ENCODE measurements around the gene OFD1.

The OFD1 gene

DNA sequence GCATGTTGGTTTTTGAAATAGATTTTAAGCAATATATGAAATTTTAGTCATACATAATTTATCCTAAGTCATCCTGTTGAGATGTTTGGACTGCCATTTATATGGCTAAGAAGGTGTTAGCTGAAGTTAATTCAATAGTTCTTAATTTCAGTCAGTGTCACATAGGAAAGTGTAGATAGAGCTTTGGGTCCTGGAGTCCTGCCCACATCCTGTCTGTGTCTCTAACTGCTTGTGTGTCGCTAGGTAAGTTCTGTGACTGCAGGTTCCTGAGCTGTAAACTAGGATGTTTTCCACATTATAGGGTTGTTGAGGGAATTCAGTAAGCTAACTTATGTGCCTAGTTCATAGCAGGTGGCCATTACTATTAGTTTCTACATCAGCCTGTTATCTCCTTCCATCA is 20.7 kb downstream of the OFD1 start:
- H3K27ac Mint-ChIP-seq: no peak overlapping the region
- no peaks in the 10 kb centered on the region for H3K27me3 Mint-ChIP-seq (ENCODE audit: low read depth, poor library complexity)
- H3K9me3 Mint-ChIP-seq: peaks cover 8% of the 10 kb centered on the region
- no peak for TF ChIP-seq CTCF (IDR thresholded peaks at IDR 0.05)
- H3K36me3 Mint-ChIP-seq (ENCODE audit: low read depth): peaks cover 27% of the 10 kb centered on the region
- H3K4me1 Mint-ChIP-seq: no peaks in the 10 kb centered on the region
- DNase-seq: no peak
- H3K4me3 Mint-ChIP-seq: no peak overlapping the region

DNA sequence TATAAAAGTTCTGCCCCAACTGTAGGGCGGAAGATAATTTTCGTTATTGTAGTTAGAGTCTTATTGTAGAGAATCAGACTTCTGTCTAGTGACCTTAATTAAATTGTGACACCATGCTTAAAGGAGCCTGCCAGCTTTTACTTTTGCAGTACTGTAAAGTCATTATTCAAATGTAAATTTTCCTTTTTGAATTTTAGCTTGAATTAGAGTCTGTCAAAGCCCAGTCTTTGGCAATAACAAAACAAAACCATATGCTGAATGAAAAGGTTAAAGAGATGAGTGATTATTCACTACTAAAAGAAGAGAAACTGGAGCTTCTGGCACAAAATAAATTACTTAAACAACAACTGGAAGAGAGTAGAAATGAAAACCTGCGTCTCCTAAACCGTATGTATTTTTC is 21.8 kb downstream of the OFD1 start:
- no peak overlapping the region for H3K4me3 Mint-ChIP-seq
- DNase-seq: no peak
- H3K27ac Mint-ChIP-seq: no peak overlapping the region
- peaks cover 10% of the 10 kb centered on the region for H3K9me3 Mint-ChIP-seq
- no peaks in the 10 kb centered on the region for H3K4me1 Mint-ChIP-seq
- H3K36me3 Mint-ChIP-seq (ENCODE audit: low read depth): peaks cover 31% of the 10 kb centered on the region
- no peaks in the 10 kb centered on the region for H3K27me3 Mint-ChIP-seq (ENCODE audit: low read depth, poor library complexity)
- no peak for TF ChIP-seq CTCF (IDR thresholded peaks at IDR 0.05)

- H3K27me3 Mint-ChIP-seq (ENCODE audit: low read depth, poor library complexity): no peaks in the 10 kb centered on the region
- H3K9me3 Mint-ChIP-seq: peaks cover 10% of the 10 kb centered on the region
- peaks cover under 1% of the 10 kb centered on the region for H3K4me1 Mint-ChIP-seq
- no peak overlapping the region for H3K4me3 Mint-ChIP-seq
- TF ChIP-seq CTCF (IDR thresholded peaks at IDR 0.05): no peak
- H3K27ac Mint-ChIP-seq: no peak overlapping the region
- H3K36me3 Mint-ChIP-seq (ENCODE audit: low read depth): peaks cover 17% of the 10 kb centered on the region
- DNase-seq: no peak
Observed at GRCh38 chrX:13759152-13759718, 24.7 kb downstream of the OFD1 start.

DNA sequence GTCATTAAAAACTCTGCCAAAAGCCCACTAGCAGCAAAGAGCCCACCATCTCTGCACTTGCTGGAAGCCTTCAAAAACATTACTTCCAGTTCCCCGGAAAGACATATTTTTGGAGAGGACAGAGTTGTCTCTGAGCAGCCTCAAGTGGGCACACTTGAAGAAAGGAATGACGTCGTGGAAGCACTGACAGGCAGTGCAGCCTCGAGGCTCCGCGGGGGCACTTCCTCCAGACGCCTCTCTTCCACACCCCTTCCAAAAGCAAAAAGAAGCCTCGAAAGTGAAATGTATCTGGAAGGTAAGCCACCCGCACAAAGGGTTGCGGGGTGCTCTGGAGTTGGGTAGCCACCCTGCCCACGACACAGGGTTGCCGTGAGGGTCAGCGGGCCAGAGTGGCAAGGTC is 25.9 kb downstream of the OFD1 start:
- Mint-ChIP-seq H3K27me3 (ENCODE audit: low read depth, poor library complexity) (no peaks in the 10 kb centered on the region), H3K4me3 (no peak overlapping the region), H3K27ac (no peak overlapping the region), H3K9me3 (peaks cover 10% of the 10 kb centered on the region), H3K4me1 (peaks cover 7% of the 10 kb centered on the region), H3K36me3 (ENCODE audit: low read depth) (peaks cover 17% of the 10 kb centered on the region)
- TF ChIP-seq CTCF (IDR thresholded peaks at IDR 0.05): no peak
- DNase-seq: no peak

GRCh38 chrX:13761606-13762414 is 27.3 kb downstream of the OFD1 start:
- H3K27me3 Mint-ChIP-seq (ENCODE audit: low read depth, poor library complexity): no peaks in the 10 kb centered on the region
- H3K36me3 Mint-ChIP-seq (ENCODE audit: low read depth): peaks cover 31% of the 10 kb centered on the region
- peaks cover 7% of the 10 kb centered on the region for H3K4me1 Mint-ChIP-seq
- TF ChIP-seq CTCF (IDR thresholded peaks at IDR 0.05): no peak
- no peak overlapping the region for H3K4me3 Mint-ChIP-seq
- no peak for DNase-seq
- peaks cover 21% of the 10 kb centered on the region for H3K9me3 Mint-ChIP-seq
- H3K27ac Mint-ChIP-seq: no peak overlapping the region

DNA sequence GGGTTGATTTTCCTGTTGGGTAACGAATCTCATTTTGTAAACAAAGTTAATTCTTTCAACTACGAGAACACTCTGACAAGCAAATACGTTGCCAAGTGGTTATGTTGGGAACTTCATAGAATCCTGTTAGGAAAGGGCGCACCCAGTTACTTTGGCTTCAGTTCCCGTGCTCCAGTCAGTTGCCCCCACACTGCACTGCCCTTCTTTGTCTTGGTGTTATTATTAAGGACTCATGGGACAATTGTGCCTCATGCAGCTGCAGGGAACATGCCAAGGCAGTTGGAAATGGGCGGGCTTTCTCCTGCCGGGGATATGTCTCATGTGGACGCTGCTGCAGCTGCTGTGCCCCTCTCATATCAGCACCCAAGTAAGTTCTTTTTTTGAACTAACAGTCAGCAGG is 28.9 kb downstream of the OFD1 start:
- Mint-ChIP-seq H3K27me3 (ENCODE audit: low read depth, poor library complexity) (no peaks in the 10 kb centered on the region), H3K36me3 (ENCODE audit: low read depth) (peaks cover 35% of the 10 kb centered on the region), H3K4me3 (no peak overlapping the region), H3K4me1 (peaks cover 7% of the 10 kb centered on the region), H3K27ac (no peak overlapping the region), H3K9me3 (peaks cover 25% of the 10 kb centered on the region)
- no peak for TF ChIP-seq CTCF (IDR thresholded peaks at IDR 0.05)
- no peak for DNase-seq
